ENCODE data around the gene GPR87. TPM values are rescaled to one million over a fixed set of nuclear protein-coding genes. Genes with fewer than 3 reads are reported as not detected.
A peak's percentile ranks its signal among the peaks of the same experiment; 100 is the strongest.

Gene GPR87
- total RNA-seq, 2 experiments from 2014 or later, result not detected

GRCh38 chr3:151306168-151306810, 10.3 kb downstream of the GPR87 start:
- intact Hi-C loops (cut with micrococcal nuclease), result no loop called here
- TF ChIP-seq CTCF (IDR thresholded peaks at IDR 0.05), result no peak
- DNase-seq, result no peak
- no peak for ATAC-seq
- CTCF ChIA-PET, result interaction anchor here (0.8 to 4.9 kb wide), 11 partner anchors 10 to 221 kb away, joined by 3 to 45 read pairs (median 4); partner anchors contain the start of genes GPR87, MED12L and P2RY14
- Mint-ChIP-seq H3K36me3 (ENCODE audit: low read depth) (no peaks in the 10 kb centered on the region), H3K4me3 (no peak overlapping the region), H3K9me3 (no peaks in the 10 kb centered on the region), H3K27me3 (peaks cover 9% of the 10 kb centered on the region), H3K27ac (peak overlapping the region; percentile 72), H3K4me1 (ENCODE audit: low read depth) (peaks cover 58% of the 10 kb centered on the region)
- POLR2A ChIA-PET, result interaction anchor here (0.8 to 1.5 kb wide), 3 partner anchors 20 to 171 kb away, joined by 3 read pairs; no protein-coding TSS in a partner anchor

- Mint-ChIP-seq H3K27ac (peak overlapping the region; percentile 72), H3K4me3 (no peak overlapping the region), H3K27me3 (peaks cover 10% of the 10 kb centered on the region), H3K36me3 (ENCODE audit: low read depth) (no peaks in the 10 kb centered on the region), H3K9me3 (no peaks in the 10 kb centered on the region), H3K4me1 (ENCODE audit: low read depth) (peaks cover 59% of the 10 kb centered on the region)
- peak; percentile 5 for ATAC-seq
- CTCF ChIA-PET, result interaction anchor here (1.0 to 4.9 kb wide), 11 partner anchors 11 to 162 kb away, joined by 3 to 45 read pairs (median 4); partner anchors contain the start of genes GPR171, GPR87 and P2RY14
- no peak for TF ChIP-seq CTCF (IDR thresholded peaks at IDR 0.05)
- intact Hi-C loops (cut with micrococcal nuclease), result no loop called here
- DNase-seq, result no peak
- POLR2A ChIA-PET, result interaction anchor here (0.7 to 1.1 kb wide), 5 partner anchors 11 to 143 kb away, joined by 3 to 5 read pairs (median 3); partner anchors contain the start of gene GPR87
Observed at GRCh38 chr3:151305775-151306151, 10.9 kb downstream of the GPR87 start.

GRCh38 chr3:151305060-151305774, 11.4 kb downstream of the GPR87 start:
- no peaks in the 10 kb centered on the region for H3K9me3 Mint-ChIP-seq
- peaks cover 62% of the 10 kb centered on the region for H3K4me1 Mint-ChIP-seq (ENCODE audit: low read depth)
- no peak for TF ChIP-seq CTCF (IDR thresholded peaks at IDR 0.05)
- H3K27me3 Mint-ChIP-seq, result peaks cover 13% of the 10 kb centered on the region
- ATAC-seq, result peak; percentile 86
- intact Hi-C loops (cut with micrococcal nuclease), result no loop called here
- ChIA-PET POLR2A (interaction anchor here (0.7 to 1.1 kb wide), 5 partner anchors 11 to 143 kb away, joined by 3 to 5 read pairs (median 3); partner anchors contain the start of gene GPR87), CTCF (interaction anchor here (0.6 to 4.9 kb wide), 14 partner anchors 10 to 162 kb away, joined by 3 to 45 read pairs (median 4); partner anchors contain the start of genes GPR171, GPR87 and P2RY14)
- H3K36me3 Mint-ChIP-seq (ENCODE audit: low read depth), result no peaks in the 10 kb centered on the region
- DNase-seq, result peak; percentile 46
- H3K27ac Mint-ChIP-seq, result peak overlapping the region; percentile 72
- H3K4me3 Mint-ChIP-seq, result no peak overlapping the region

GRCh38 chr3:151303751-151304150, 12.9 kb downstream of the GPR87 start:
- DNase-seq (no peak), ATAC-seq (no peak)
- H3K36me3 Mint-ChIP-seq (ENCODE audit: low read depth), result no peaks in the 10 kb centered on the region
- peaks cover 62% of the 10 kb centered on the region for H3K4me1 Mint-ChIP-seq (ENCODE audit: low read depth)
- no peak for TF ChIP-seq CTCF (IDR thresholded peaks at IDR 0.05)
- no peaks in the 10 kb centered on the region for H3K9me3 Mint-ChIP-seq
- H3K27ac Mint-ChIP-seq, result peak overlapping the region; percentile 35
- intact Hi-C loops (cut with micrococcal nuclease), result no loop called here
- H3K27me3 Mint-ChIP-seq, result peaks cover 8% of the 10 kb centered on the region
- H3K4me3 Mint-ChIP-seq, result no peak overlapping the region
- ChIA-PET POLR2A (no interaction called here), CTCF (interaction anchor here (4.9 kb wide), 1 partner anchor 23 kb away, joined by 45 read pairs; no protein-coding TSS in a partner anchor)

Data from activated CD8-positive, alpha-beta T cell treated with anti-CD3 and anti-CD28 coated beads for 36 hours (primary cell).